ENCODE data around the gene MPP1.

The MPP1 gene

GRCh38 chrX:154730253-154730891 is 74.9 kb downstream of the MPP1 start:
- DNase-seq: no peak

GRCh38 chrX:154729439-154729838 is 75.8 kb downstream of the MPP1 start:
- no peak for DNase-seq
